Ishikawa (cell line): Measurements from ENCODE around the gene FGF14.

Experiments
- CEBPB ChIP-seq: IDR thresholded peaks from 2 replicates; pipeline ENCODE4 v1.6.1; 2012
- CREB1 ChIP-seq: IDR thresholded peaks from 2 replicates; pipeline ENCODE4 v1.6.1; 2012; ENCODE audit warnings: low read depth
- EP300 ChIP-seq: IDR thresholded peaks from 2 replicates; pipeline ENCODE4 v1.6.1; 2012; ENCODE audit warnings: borderline replicate concordance
- FOXM1 ChIP-seq: IDR thresholded peaks from 2 replicates; pipeline ENCODE4 v1.6.1; 2012; ENCODE audit warnings: low read depth, borderline replicate concordance
- RAD21 ChIP-seq: IDR thresholded peaks from 2 replicates; pipeline ENCODE4 v1.6.1; 2012; ENCODE audit warnings: low read depth
- TAF1 ChIP-seq: IDR thresholded peaks from 2 replicates; pipeline ENCODE4 v1.6.1; 2012; ENCODE audit warnings: low read depth, mild to moderate bottlenecking
- YY1 ChIP-seq: IDR thresholded peaks from 2 replicates; pipeline ENCODE4 v1.6.1; 2012; ENCODE audit warnings: low read depth
- TF ChIP-seq, protein P1 (sequence below): IDR thresholded peaks from 2 replicates; pipeline ENCODE4 v1.6.1; 2012
- TF ChIP-seq, protein P2 (sequence below): IDR thresholded peaks from 2 replicates; pipeline ENCODE4 v1.6.1; 2012

DNA sequence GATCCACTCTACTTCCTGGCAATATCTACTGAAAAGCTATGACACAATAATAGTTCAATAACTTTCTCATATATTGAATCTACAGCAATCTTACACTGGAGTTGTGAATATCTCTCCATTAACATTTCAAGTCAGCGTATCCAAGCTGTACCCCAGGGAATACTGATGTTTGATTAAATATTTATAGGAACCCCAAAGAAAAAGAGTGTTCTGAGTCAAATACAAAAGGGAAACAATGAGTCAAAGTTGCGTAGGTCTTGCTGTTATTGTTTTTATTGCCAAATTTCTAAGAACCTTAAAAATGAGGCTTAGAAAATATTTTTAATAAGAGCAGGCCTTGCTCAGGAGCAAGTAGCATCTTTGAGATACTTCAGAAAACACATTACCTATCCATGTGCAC, 415.5 kb downstream of the FGF14 start:
- TF ChIP-seq RAD21 (no peak), FOXM1 (no peak), EP300 (no peak), CEBPB (no peak), YY1 (no peak), CREB1 (no peak), TAF1 (no peak)
- TF ChIP-seq, protein P1, sequence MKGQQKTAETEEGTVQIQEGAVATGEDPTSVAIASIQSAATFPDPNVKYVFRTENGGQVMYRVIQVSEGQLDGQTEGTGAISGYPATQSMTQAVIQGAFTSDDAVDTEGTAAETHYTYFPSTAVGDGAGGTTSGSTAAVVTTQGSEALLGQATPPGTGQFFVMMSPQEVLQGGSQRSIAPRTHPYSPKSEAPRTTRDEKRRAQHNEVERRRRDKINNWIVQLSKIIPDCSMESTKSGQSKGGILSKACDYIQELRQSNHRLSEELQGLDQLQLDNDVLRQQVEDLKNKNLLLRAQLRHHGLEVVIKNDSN: no peak
- TF ChIP-seq, protein P2, sequence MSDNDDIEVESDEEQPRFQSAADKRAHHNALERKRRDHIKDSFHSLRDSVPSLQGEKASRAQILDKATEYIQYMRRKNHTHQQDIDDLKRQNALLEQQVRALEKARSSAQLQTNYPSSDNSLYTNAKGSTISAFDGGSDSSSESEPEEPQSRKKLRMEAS: no peak
